GM21825 (cell line): ENCODE data around the gene DDX1.

Source experiments
- ATAC-seq: cut with Tn5 transposase; IDR thresholded peaks from one replicate; pipeline ENCODE4 v1.9.1; 2021; ENCODE audit warnings: mild to moderate bottlenecking, moderate library complexity; ENCODE audit not compliant: unreplicated experiment

Gene DDX1

GRCh38 chr2:15626967-15627366 lies 35.3 kb downstream of the DDX1 start:
- ATAC-seq, result no peak

- no peak for ATAC-seq
Observed at GRCh38 chr2:15627817-15628684, 36.4 kb downstream of the DDX1 start.

- no peak for ATAC-seq
Observed at GRCh38 chr2:15628899-15629855, 37.5 kb downstream of the DDX1 start.

GRCh38 chr2:15630121-15630977 lies 38.7 kb downstream of the DDX1 start:
- ATAC-seq, result no peak

- no peak for ATAC-seq
Observed at GRCh38 chr2:15630978-15631719, 39.5 kb downstream of the DDX1 start.

- ATAC-seq, result no peak
Observed at GRCh38 chr2:15631883-15632282, 40.2 kb downstream of the DDX1 start.

- ATAC-seq, result no peak
Observed at GRCh38 chr2:15633043-15633970, 41.6 kb downstream of the DDX1 start.

- no peak for ATAC-seq
Observed at GRCh38 chr2:15633971-15634346, 42.3 kb downstream of the DDX1 start.

GRCh38 chr2:15634846-15635490 lies 43.3 kb downstream of the DDX1 start:
- no peak for ATAC-seq

GRCh38 chr2:15636972-15637785 lies 45.5 kb downstream of the DDX1 start:
- peak; percentile 95 for ATAC-seq

GRCh38 chr2:15638720-15639119 lies 47.1 kb downstream of the DDX1 start:
- ATAC-seq, result no peak

- ATAC-seq, result no peak
Observed at GRCh38 chr2:15639323-15640251, 47.9 kb downstream of the DDX1 start.

GRCh38 chr2:15640261-15640711 lies 48.6 kb downstream of the DDX1 start:
- no peak for ATAC-seq

GRCh38 chr2:15640784-15641183 lies 49.1 kb downstream of the DDX1 start:
- no peak for ATAC-seq

GRCh38 chr2:15641530-15641982 lies 49.9 kb downstream of the DDX1 start:
- no peak for ATAC-seq

GRCh38 chr2:15642011-15642814 lies 50.5 kb downstream of the DDX1 start:
- ATAC-seq, result no peak
